Keratinocyte (primary cell): ENCODE measurements around the gene CAST.

Source experiments
- CTCF ChIP-seq, 3 experiments: IDR thresholded peaks in 1 of 3; conservative IDR thresholded peaks in 1 of 3; optimal IDR thresholded peaks in 1 of 3; 2 replicates in 2 of 3; 3 replicates in 1 of 3; pipeline versions ENCODE3 to v1.5.1; 2011; ENCODE audit warnings: low read length in 3 of 3, mild to moderate bottlenecking in 3 of 3, moderate library complexity in 2 of 3, control low read depth in 1 of 3, inconsistent platforms in 1 of 3; ENCODE audit not compliant: insufficient read depth in 2 of 3; ENCODE audit errors: extremely low read depth in 1 of 3
- EZH2 ChIP-seq: IDR thresholded peaks from one replicate; pipeline ENCODE4 v1.6.1; 2012; ENCODE audit warnings: inconsistent platforms, mild to moderate bottlenecking, low read length, moderate library complexity

GRCh38 chr5:96680759-96681470, 18.7 kb downstream of the CAST start:
- TF ChIP-seq CTCF (optimal IDR thresholded peaks at IDR 0.05 in 1 of 3, IDR thresholded peaks at IDR 0.05 in 1 of 3, conservative IDR thresholded peaks at IDR 0.05 in 1 of 3; ENCODE audit: extremely low read depth in 1 of 3, insufficient read depth in 2 of 3, low read length in 3 of 3) = peak in 1 of 3 experiments; percentile 4
- TF ChIP-seq EZH2 = no peak
